ENCODE results near the gene ALG1L2. TPM values are rescaled to one million over a fixed set of nuclear protein-coding genes. Genes with fewer than 3 reads are reported as not detected.
"Not testable (repeated sequence)": the region's sequence is repeated elsewhere in the genome, so short reads cannot be mapped to it uniquely, and the experiment has no call there.

Gene ALG1L2
- total RNA-seq, 4 donors from 2014 or later = 1.3 TPM; not detected in 3

GRCh38 chr3:130085881-130086280, 4.2 kb downstream of the ALG1L2 start:
- intact Hi-C loops (cut with DNase I) = no loop called here
- Histone ChIP-seq H3K4me1 (no peaks in the 10 kb centered on the region), H3K36me3 (no peaks in the 10 kb centered on the region), H3K4me3 (no peak overlapping the region), H3K27me3 (no peaks in the 10 kb centered on the region), H3K27ac (replicated peaks in 1 of 4) (no peak overlapping the region), H3K9me3 (no peaks in the 10 kb centered on the region)
- DNase-seq (ENCODE audit: extremely low spot score) = no peak
- WGBS = 67% methylated on average over 5 of the region's 6 CpGs
- no peak for TF ChIP-seq CTCF (IDR thresholded peaks at IDR 0.05)
- TF ChIP-seq POLR2A (IDR thresholded peaks at IDR 0.05; ENCODE audit: low read depth) = no peak
- no peak for TF ChIP-seq POLR2AphosphoS5 (IDR thresholded peaks at IDR 0.05)
- TF ChIP-seq EP300 (IDR thresholded peaks at IDR 0.05) = no peak

GRCh38 chr3:130086628-130087027, 5.0 kb downstream of the ALG1L2 start:
- intact Hi-C loops (cut with DNase I); DNase-seq (ENCODE audit: extremely low spot score): not testable (repeated sequence)
- 65% methylated on average over 2 of the region's 2 CpGs for WGBS

GRCh38 chr3:130088061-130088460, 6.4 kb downstream of the ALG1L2 start:
- Histone ChIP-seq H3K36me3 (no peaks in the 10 kb centered on the region), H3K9me3 (no peaks in the 10 kb centered on the region), H3K4me3 (no peak overlapping the region), H3K4me1 (no peaks in the 10 kb centered on the region), H3K27ac (replicated peaks in 1 of 4) (no peak overlapping the region), H3K27me3 (peaks cover 0 to 6% (median 0%) of the 10 kb centered on the region in 4 donors)
- WGBS = 76% methylated on average over 4 of the region's 4 CpGs
- intact Hi-C loops (cut with DNase I) = no loop called here
- DNase-seq (ENCODE audit: extremely low spot score) = no peak
- no peak for TF ChIP-seq POLR2AphosphoS5 (IDR thresholded peaks at IDR 0.05)
- no peak for TF ChIP-seq CTCF (IDR thresholded peaks at IDR 0.05)
- no peak for TF ChIP-seq POLR2A (IDR thresholded peaks at IDR 0.05; ENCODE audit: low read depth)
- no peak for TF ChIP-seq EP300 (IDR thresholded peaks at IDR 0.05)

More at GRCh38 chr3:130086628-130087027, 5.0 kb downstream of the ALG1L2 start:
- not testable (repeated sequence) for H3K9me3 ChIP-seq; H3K4me1 ChIP-seq; H3K36me3 ChIP-seq; H3K4me3 ChIP-seq; H3K27me3 ChIP-seq; H3K27ac ChIP-seq (replicated peaks in 1 of 4)

- H3K9me3 ChIP-seq; H3K4me3 ChIP-seq; H3K4me1 ChIP-seq; H3K27ac ChIP-seq (replicated peaks in 1 of 4); DNase-seq (ENCODE audit: extremely low spot score); H3K36me3 ChIP-seq: not testable (repeated sequence)
- intact Hi-C loops (cut with DNase I) = loop anchor here (10.0 kb wide), 1 partner anchor 76 kb away; no protein-coding TSS in a partner anchor
- WGBS = 60% methylated on average over 3 of the region's 3 CpGs
- peaks cover 0 to 22% (median 0%) of the 10 kb centered on the region in 4 donors for H3K27me3 ChIP-seq
Measured at GRCh38 chr3:130090681-130091080, 9.1 kb downstream of the ALG1L2 start.

- Histone ChIP-seq H3K4me3 (no peak overlapping the region), H3K27ac (replicated peaks in 1 of 4) (no peak overlapping the region), H3K9me3 (no peaks in the 10 kb centered on the region), H3K27me3 (peaks cover 0 to 26% (median 0%) of the 10 kb centered on the region in 4 donors), H3K4me1 (no peaks in the 10 kb centered on the region), H3K36me3 (no peaks in the 10 kb centered on the region)
- intact Hi-C loops (cut with DNase I) = loop anchor here (10.0 kb wide), 1 partner anchor 77 kb away; no protein-coding TSS in a partner anchor
- TF ChIP-seq POLR2AphosphoS5 (IDR thresholded peaks at IDR 0.05) (no peak), POLR2A (IDR thresholded peaks at IDR 0.05; ENCODE audit: low read depth) (no peak), EP300 (IDR thresholded peaks at IDR 0.05) (no peak), CTCF (IDR thresholded peaks at IDR 0.05) (no peak)
- DNase-seq (ENCODE audit: extremely low spot score) = no peak
- WGBS = 97% methylated on average over 12 of the region's 14 CpGs
Measured at GRCh38 chr3:130091958-130092357, 10.3 kb downstream of the ALG1L2 start.

GRCh38 chr3:130093741-130094391, 12.2 kb downstream of the ALG1L2 start:
- Histone ChIP-seq H3K27ac (replicated peaks in 1 of 4) (no peak overlapping the region), H3K36me3 (no peaks in the 10 kb centered on the region), H3K27me3 (peaks cover 0 to 33% (median 0%) of the 10 kb centered on the region in 4 donors), H3K4me1 (no peaks in the 10 kb centered on the region), H3K9me3 (no peaks in the 10 kb centered on the region), H3K4me3 (peak overlapping the region in 1 of 4 donors; percentile 12)
- TF ChIP-seq POLR2AphosphoS5 (IDR thresholded peaks at IDR 0.05) (no peak), POLR2A (IDR thresholded peaks at IDR 0.05; ENCODE audit: low read depth) (no peak), CTCF (IDR thresholded peaks at IDR 0.05) (no peak), EP300 (IDR thresholded peaks at IDR 0.05) (no peak)
- no peak for DNase-seq (ENCODE audit: extremely low spot score)
- WGBS = 58% methylated on average over 10 of the region's 16 CpGs
- intact Hi-C loops (cut with DNase I) = loop anchor here (10.0 kb wide), 1 partner anchor 79 kb away; no protein-coding TSS in a partner anchor

- not testable (repeated sequence) for H3K4me3 ChIP-seq; H3K9me3 ChIP-seq; H3K4me1 ChIP-seq; DNase-seq (ENCODE audit: extremely low spot score); H3K27ac ChIP-seq (replicated peaks in 1 of 4); H3K36me3 ChIP-seq
- WGBS = 61% methylated on average over 7 of the region's 11 CpGs
- H3K27me3 ChIP-seq = peaks cover 0 to 33% (median 0%) of the 10 kb centered on the region in 4 donors
- intact Hi-C loops (cut with DNase I) = loop anchor here (10.0 kb wide), 1 partner anchor 80 kb away; no protein-coding TSS in a partner anchor
Measured at GRCh38 chr3:130094491-130094941, 12.9 kb downstream of the ALG1L2 start.

- intact Hi-C loops (cut with DNase I) = loop anchor here (10.0 kb wide), 1 partner anchor 81 kb away; no protein-coding TSS in a partner anchor
- 42% methylated on average over 7 of the region's 11 CpGs for WGBS
- not testable (repeated sequence) for DNase-seq (ENCODE audit: extremely low spot score)
Measured at GRCh38 chr3:130095858-130096257, 14.2 kb downstream of the ALG1L2 start.

More at GRCh38 chr3:130095858-130096257, 14.2 kb downstream of the ALG1L2 start:
- not testable (repeated sequence) for H3K4me1 ChIP-seq; H3K27ac ChIP-seq (replicated peaks in 1 of 4); H3K36me3 ChIP-seq; H3K4me3 ChIP-seq; H3K9me3 ChIP-seq
- peaks cover 0 to 33% (median 0%) of the 10 kb centered on the region in 4 donors for H3K27me3 ChIP-seq

All from esophagus muscularis mucosa (tissue), 4 donors.